Medulla oblongata (tissue), 1 donor: ENCODE data around the gene FRMD1.
A peak's percentile ranks its signal among the peaks of the same experiment; 100 is the strongest.

Experiments used
- DNase-seq: peaks from one replicate; pipeline ENCODE4 v3.0.0-alpha.2; 2015; ENCODE audit errors: extremely low spot score

FRMD1 gene

GRCh38 chr6:168043193-168043847 lies 35.7 kb downstream of the FRMD1 start:
- DNase-seq, result no peak

GRCh38 chr6:168042426-168043192 lies 36.4 kb downstream of the FRMD1 start:
- no peak for DNase-seq

GRCh38 chr6:168041928-168042327 lies 37.1 kb downstream of the FRMD1 start:
- DNase-seq, result no peak

DNA sequence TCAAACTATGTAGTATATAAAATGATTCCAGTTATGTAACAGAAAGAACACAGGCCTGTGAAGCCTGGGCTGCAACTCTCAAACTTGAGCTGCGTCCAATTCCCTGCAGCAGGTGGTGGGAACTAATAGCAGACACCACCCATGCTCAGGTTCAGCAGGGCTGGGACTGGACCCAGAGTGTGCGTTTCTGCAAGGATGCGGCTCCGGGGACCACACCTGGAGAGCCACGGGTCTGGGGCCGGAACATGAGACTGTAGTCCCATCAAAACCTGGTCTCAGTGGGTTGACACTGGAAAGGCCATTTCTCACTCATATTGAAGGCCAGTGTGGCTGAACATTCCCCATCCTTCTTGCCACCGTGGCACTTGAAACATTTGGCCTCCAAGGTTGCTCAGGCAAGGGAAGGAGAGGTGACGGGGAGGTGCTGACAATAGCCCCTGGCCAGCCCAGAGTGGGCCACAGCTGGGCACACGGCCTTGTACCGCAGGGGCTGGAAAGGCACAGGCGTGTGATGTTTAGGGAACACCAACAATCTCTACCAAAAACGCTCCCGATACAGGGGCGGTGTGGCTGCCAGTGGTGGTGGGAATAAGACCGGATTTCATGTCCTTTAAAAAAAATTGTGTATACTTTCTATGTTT lies 38.0 kb downstream of the FRMD1 start:
- no peak for DNase-seq

DNA sequence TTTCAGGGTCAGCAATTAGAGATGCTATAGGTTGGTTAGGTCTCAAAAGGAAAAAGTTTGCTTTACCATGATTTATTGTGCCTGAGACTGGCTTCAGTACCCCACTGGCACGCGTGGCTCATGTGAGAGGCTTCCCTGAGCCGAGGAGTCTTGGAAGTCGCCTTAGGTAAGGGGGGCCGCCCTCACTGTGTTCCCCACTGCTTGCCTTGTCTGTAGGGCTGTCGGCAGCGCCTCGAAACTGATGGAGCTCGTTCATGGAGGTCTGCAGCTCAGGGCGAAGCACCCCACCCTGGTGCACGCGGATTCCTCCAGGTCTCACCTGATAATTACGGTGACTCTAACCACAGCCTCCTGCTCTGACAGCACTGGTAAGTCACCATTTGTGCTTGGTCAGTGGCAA lies 39.2 kb downstream of the FRMD1 start:
- no peak for DNase-seq

DNA sequence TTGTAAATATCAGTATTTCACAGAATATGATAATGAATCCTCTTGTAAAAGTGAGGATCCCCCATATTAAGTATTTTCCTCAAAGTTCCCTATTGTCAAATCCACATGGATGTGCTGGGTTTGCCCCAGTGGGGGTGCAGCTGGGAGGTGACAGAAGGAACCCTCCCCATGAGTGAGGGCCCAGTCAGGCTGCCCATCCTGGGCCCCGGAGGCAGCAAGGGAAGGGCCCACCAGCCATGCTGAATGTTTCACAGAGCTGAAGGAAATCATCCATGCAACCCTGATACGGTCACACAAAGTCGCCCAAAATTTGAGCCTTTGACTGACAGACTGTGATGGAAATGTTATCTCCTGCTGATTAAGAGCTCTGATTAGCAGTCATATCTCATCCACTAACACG lies 39.7 kb downstream of the FRMD1 start:
- DNase-seq, result no peak

DNA sequence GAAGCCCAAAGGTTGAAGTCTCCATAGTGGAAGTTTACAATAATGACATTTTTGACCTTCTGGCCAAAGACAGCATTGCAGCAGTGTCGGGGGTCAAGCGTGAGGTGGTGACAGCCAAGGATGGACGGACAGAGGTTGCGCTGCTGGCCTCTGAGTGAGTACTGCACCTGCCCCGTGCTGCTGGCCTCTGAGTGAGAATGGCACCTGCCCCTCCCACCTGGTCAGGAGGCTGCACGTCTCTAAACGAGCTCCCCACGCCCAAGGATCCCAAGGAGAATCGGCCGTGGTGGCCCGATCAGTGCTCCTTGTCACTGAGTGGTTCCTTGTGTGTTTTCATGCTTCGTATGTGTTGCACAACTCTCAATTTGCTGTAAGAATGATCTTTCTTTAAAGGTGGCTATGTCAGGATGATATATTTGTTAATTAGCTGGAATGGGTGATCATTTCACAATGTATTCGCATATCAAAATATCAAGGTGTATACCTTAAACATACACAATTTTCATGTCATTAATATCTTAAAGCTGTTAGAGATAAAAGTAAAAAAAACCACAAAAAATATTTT lies 40.4 kb downstream of the FRMD1 start:
- no peak for DNase-seq

- DNase-seq, result no peak
Observed at GRCh38 chr6:168037856-168038255, 41.2 kb downstream of the FRMD1 start.

DNA sequence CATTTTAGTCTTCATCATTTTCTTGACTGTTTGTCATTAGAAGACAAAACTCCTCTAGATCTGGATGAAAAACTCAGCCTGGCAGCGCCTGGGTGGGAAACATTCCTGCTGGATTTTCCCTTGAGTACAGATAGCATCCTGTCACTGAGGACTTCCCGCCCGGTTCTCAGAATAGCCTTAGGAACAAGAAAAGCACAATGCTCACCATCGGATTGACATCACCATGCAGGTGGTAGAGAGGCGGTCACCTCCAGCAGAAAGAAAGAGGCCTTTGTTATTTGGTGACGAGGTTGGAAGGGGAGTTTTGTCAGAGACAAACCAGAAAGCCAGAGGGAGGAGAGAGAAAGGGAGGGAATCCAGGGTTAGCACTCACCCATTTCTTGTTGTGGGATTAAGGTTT lies 41.8 kb downstream of the FRMD1 start:
- DNase-seq, result peak; percentile 18

DNA sequence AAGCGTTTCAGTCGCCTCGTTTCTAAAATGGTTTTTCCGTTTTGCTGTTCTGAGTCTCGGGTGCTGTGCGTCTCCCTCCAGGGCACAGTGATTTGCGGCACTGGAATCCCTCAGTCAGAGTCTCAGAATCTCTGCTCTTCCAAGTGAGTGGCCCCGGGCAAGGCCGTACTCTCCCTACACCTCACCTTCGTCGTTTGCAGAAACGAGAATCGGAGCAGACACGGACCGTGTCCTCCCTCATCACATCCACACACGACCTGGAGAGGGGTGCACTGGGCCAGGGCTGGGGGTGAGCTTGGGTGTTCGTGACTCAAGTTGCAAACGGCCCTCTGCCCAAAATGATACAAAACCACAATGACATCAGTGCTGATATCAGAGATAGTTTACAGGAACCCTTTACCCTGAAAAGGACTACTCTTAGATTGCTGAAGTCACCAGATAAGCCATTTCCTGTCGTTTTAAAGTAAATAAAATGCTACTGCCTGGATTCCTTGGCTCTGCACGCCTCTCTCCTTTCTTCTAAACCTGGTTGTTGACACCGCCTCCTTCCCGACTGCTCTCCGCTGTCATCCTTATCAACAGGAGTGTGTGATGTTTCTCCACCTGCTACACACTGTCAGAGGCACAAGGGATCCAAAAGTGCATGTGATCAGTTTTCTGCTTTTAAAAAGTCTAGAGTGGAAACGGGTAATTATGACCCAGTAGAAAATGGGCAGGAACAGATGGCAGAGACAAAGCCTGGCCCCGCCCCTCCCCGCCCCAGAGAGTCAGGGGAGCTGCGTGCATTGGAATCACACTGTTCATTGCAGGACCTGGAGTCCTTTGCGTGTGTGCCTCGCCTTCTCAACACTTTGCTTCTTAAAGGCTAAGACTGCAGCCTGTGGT lies 43.1 kb downstream of the FRMD1 start:
- no peak for DNase-seq

DNA sequence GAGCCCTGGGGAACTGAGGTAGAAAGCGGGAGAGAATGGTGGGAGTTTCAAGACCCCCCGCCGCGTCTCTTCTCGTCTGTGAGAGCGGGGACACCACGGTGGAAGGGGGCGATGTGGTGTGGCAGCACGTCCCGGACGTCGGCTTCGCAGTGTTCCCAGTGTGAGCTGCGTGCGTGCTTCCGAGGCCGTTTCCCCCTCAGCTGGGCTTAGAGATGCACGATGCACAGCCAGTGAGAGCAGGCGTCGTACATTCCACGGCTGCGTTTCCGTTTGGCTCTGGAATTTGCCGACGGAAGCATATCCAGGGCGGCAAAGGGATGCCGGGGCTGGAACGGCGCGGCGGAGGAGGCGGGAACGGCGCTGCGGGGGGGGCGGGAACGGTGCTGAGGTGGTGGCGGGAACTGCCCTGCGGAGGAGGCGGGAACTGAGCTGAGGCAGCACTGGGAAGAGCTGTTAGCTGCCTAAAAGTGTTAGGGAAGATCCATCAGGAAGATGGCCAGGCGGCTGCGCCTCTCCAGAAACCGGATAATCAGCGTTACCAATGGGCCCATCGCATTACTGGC lies 43.8 kb downstream of the FRMD1 start:
- peak; percentile 19 for DNase-seq

DNA sequence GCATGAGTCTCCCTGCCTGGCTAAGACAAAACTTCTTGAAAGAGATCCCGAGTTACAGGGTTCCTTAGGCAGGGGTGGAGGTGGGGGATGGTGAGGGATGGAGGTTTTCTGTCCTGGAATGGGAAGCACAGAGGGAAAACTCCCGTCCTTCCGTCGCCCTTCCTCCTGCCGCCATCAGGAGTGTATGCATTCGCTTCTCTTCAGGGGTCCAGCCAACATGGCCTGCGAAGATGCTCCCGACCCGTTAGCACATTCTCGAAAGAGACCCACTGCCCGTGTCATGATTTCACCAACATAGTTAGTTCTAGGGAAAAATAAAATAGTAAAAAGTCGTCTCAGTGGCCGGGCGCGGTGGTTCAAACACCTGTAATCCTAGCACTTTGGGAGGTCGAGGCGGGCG lies 44.5 kb downstream of the FRMD1 start:
- DNase-seq, result no peak

- DNase-seq, result no peak
Observed at GRCh38 chr6:168033791-168034190, 45.2 kb downstream of the FRMD1 start.

GRCh38 chr6:168032005-168032760 lies 46.8 kb downstream of the FRMD1 start:
- DNase-seq, result peak; percentile 20

DNA sequence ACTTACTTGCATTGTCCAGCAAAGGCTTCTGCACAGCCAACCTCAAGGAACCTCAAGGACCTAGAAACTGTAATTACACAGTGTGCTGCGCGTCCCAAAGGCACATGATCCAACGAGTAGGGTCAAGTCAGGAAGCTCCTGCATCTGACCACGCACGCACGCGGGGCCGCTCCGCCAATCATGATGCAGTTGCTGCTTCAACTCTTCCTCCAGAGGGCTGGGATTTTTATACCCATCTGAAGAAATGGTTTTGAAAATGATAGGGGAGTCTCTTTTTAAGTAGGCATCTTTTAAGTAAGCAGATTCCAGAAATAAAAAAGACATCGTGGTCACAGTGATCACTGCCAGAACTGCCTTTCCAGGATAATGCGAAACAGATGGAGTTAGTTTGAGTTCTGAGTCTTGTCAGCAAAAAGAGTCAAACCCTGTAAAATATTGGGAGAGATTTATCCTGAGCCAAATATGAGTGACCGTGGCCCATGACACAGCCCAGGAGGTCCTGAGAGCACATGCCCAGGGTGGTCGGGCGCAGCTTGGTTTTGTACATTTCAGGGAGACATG lies 47.5 kb downstream of the FRMD1 start:
- DNase-seq, result no peak

GRCh38 chr6:168030908-168031307 lies 48.1 kb downstream of the FRMD1 start:
- DNase-seq, result no peak

- DNase-seq, result no peak
Observed at GRCh38 chr6:168030218-168030746, 48.7 kb downstream of the FRMD1 start.

DNA sequence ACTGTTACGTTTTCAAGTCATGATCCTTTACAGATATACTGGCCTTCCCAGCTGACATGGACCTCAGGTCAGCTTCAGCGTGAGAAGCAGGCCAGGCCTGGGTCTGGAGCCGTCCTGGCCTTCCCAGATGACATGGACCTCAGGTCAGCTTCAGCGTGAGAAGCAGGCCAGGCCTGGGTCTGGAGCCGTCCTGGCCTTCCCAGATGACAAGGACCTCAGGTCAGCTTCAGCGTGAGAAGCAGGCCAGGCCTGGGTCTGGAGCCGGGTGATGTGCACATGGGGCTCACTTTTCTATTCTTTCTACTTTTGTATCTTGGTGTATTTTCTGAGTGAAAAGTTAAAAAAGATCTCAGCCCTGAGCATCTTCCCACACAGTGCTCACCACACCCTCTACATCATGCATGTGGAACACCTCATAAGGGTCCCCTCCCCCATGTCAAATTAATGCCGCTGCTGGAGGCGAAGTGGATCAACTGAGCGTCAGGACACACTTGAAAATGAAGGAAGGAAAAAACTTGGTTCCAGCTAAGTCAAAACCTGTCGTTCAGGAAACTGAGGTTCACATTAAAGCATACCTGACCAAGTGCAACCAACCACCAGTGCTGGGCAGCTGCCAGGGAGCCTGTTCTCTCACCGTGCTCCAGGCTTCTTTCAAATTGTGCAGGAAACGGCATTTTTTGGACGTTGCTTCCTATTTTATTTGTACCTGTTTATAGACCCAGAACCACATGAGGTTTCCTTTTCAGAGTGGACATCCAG lies 49.4 kb downstream of the FRMD1 start:
- no peak for DNase-seq

DNA sequence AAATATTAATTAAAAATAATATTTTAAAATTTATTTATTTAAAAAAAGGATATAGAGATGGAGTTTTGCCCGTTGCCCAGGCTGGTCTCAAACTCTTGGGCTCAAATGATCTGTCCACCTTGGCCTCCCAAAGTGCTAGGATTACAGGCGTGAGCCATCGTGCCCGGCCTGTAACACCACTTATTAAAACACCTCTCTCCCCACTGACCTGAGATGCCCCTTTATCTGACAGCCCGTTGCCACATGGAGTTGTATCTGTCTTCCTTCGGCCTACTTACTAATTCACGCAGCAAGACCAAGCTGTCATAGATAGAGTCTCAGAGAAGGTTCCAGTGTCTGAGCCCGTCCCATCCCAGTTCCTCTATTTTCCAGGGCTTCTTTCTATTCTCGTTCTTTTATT lies 50.8 kb downstream of the FRMD1 start:
- no peak for DNase-seq
